HCT116 (cell line): ENCODE results near the gene ATAD2B.
"Not testable (repeated sequence)": the region's sequence is repeated elsewhere in the genome, so short reads cannot be mapped to it uniquely, and the experiment has no call there.

Experiments used
- CEBPB ChIP-seq: IDR thresholded peaks from 2 replicates; pipeline ENCODE4 v1.6.1; 2012; ENCODE audit warnings: low read depth
- EZH2 ChIP-seq: fragments of 200-600 bp; sonication (generic); IDR thresholded peaks from 2 replicates; pipeline ENCODE4 v1.6.1; 2017; ENCODE audit warnings: antibody characterized with exemption, mixed run types
- EZH2phosphoT487 ChIP-seq: fragments of 200-600 bp; IDR thresholded peaks from 2 replicates; pipeline ENCODE4 v1.6.1; 2018; ENCODE audit warnings: antibody characterized with exemption, borderline replicate concordance
- JUND ChIP-seq: IDR thresholded peaks from 2 replicates; pipeline ENCODE4 v1.6.1; 2012
- MAX ChIP-seq: IDR thresholded peaks from 2 replicates; pipeline ENCODE4 v1.6.1; 2012
- POLR2A ChIP-seq: IDR thresholded peaks from 2 replicates; pipeline ENCODE4 v1.7.0; 2011; ENCODE audit warnings: borderline replicate concordance; ENCODE audit not compliant: insufficient read depth, insufficient read length; ENCODE audit errors: extremely low read depth
- POLR2AphosphoS5 ChIP-seq: IDR thresholded peaks from 2 replicates; pipeline ENCODE4 v1.6.1; 2011; ENCODE audit warnings: mild to moderate bottlenecking, low read depth, low read length, moderate library complexity
- REST ChIP-seq: IDR thresholded peaks from 2 replicates; pipeline ENCODE4 v1.6.1; 2012; ENCODE audit warnings: low read depth
- SIN3A ChIP-seq: IDR thresholded peaks from 2 replicates; pipeline ENCODE4 v1.6.1; 2012; ENCODE audit warnings: low read depth
- YY1 ChIP-seq: IDR thresholded peaks from 2 replicates; pipeline ENCODE4 v1.6.1; 2011; ENCODE audit warnings: low read length, low read depth, moderate library complexity, mild to moderate bottlenecking; ENCODE audit not compliant: insufficient replicate concordance; ENCODE audit errors: extremely low read depth
- TF ChIP-seq, protein P1 (sequence below), 3 experiments: fragments of 200-600 bp in 1 of 3; sonication (generic) in 1 of 3; IDR thresholded peaks in 2 of 3; conservative IDR thresholded peaks in 1 of 3; 2 replicates each; pipeline ENCODE4 v1.5.1; 2012 to 2017; ENCODE audit warnings: low read depth in 2 of 3, low read length in 2 of 3, antibody characterized with exemption in 1 of 3, borderline replicate concordance in 1 of 3, control low read depth in 1 of 3, mild to moderate bottlenecking in 1 of 3, mixed read lengths in 1 of 3, mixed run types in 1 of 3, moderate library complexity in 1 of 3; ENCODE audit not compliant: insufficient read depth in 1 of 3
- TF ChIP-seq, protein P2 (sequence below): IDR thresholded peaks from 2 replicates; pipeline ENCODE4 v1.6.1; 2011; ENCODE audit warnings: mild to moderate bottlenecking, low read length, moderate library complexity; ENCODE audit not compliant: insufficient replicate concordance; ENCODE audit errors: extremely low read depth
- TF ChIP-seq, protein P3 (sequence below): IDR thresholded peaks from 2 replicates; pipeline ENCODE4 v1.6.1; 2012

GRCh38 chr2:23780465-23780864, 146.5 kb downstream of the ATAD2B start:
- TF ChIP-seq REST, EZH2phosphoT487, POLR2A, CEBPB, YY1, POLR2AphosphoS5, MAX, SIN3A, EZH2, JUND: not testable (repeated sequence)
- TF ChIP-seq, protein P1, sequence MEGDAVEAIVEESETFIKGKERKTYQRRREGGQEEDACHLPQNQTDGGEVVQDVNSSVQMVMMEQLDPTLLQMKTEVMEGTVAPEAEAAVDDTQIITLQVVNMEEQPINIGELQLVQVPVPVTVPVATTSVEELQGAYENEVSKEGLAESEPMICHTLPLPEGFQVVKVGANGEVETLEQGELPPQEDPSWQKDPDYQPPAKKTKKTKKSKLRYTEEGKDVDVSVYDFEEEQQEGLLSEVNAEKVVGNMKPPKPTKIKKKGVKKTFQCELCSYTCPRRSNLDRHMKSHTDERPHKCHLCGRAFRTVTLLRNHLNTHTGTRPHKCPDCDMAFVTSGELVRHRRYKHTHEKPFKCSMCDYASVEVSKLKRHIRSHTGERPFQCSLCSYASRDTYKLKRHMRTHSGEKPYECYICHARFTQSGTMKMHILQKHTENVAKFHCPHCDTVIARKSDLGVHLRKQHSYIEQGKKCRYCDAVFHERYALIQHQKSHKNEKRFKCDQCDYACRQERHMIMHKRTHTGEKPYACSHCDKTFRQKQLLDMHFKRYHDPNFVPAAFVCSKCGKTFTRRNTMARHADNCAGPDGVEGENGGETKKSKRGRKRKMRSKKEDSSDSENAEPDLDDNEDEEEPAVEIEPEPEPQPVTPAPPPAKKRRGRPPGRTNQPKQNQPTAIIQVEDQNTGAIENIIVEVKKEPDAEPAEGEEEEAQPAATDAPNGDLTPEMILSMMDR (IDR thresholded peaks at IDR 0.05 in 2 of 3, conservative IDR thresholded peaks at IDR 0.05 in 1 of 3; ENCODE audit: borderline replicate concordance in 1 of 3, insufficient read depth in 1 of 3, low read depth in 2 of 3, low read length in 2 of 3), result not testable (repeated sequence)
- TF ChIP-seq, protein P2, sequence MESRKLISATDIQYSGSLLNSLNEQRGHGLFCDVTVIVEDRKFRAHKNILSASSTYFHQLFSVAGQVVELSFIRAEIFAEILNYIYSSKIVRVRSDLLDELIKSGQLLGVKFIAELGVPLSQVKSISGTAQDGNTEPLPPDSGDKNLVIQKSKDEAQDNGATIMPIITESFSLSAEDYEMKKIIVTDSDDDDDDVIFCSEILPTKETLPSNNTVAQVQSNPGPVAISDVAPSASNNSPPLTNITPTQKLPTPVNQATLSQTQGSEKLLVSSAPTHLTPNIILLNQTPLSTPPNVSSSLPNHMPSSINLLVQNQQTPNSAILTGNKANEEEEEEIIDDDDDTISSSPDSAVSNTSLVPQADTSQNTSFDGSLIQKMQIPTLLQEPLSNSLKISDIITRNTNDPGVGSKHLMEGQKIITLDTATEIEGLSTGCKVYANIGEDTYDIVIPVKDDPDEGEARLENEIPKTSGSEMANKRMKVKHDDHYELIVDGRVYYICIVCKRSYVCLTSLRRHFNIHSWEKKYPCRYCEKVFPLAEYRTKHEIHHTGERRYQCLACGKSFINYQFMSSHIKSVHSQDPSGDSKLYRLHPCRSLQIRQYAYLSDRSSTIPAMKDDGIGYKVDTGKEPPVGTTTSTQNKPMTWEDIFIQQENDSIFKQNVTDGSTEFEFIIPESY, result not testable (repeated sequence)
- TF ChIP-seq, protein P3, sequence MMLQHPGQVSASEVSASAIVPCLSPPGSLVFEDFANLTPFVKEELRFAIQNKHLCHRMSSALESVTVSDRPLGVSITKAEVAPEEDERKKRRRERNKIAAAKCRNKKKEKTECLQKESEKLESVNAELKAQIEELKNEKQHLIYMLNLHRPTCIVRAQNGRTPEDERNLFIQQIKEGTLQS, result not testable (repeated sequence)
